Progenitor cell of endocrine pancreas (in vitro differentiated cells): ENCODE measurements around the gene COL7A1. TPM values are rescaled to one million over a fixed set of nuclear protein-coding genes. Genes with fewer than 3 reads are reported as not detected.

Experiments used
- DNase-seq: peaks from one replicate; pipeline ENCODE4 v3.0.0; 2021; ENCODE audit warnings: low spot score; ENCODE audit not compliant: unreplicated experiment
- H3K27ac Mint-ChIP-seq: 2 replicates; pipeline ENCODE4 v1.8.0; 2021; ENCODE audit warnings: mild to moderate bottlenecking, moderate library complexity, mixed read lengths
- H3K27me3 Mint-ChIP-seq: 2 replicates; pipeline ENCODE4 v1.8.0; 2021; ENCODE audit warnings: mixed read lengths
- H3K36me3 Mint-ChIP-seq: 2 replicates; pipeline ENCODE4 v1.8.0; 2022; ENCODE audit warnings: mixed read lengths; ENCODE audit not compliant: insufficient read depth
- H3K4me1 Mint-ChIP-seq: 2 replicates; pipeline ENCODE4 v1.8.0; 2021; ENCODE audit warnings: low read depth, mixed read lengths
- H3K4me3 Mint-ChIP-seq: 2 replicates; pipeline ENCODE4 v1.8.0; 2021; ENCODE audit warnings: low read depth, mild to moderate bottlenecking, moderate library complexity, mixed read lengths
- H3K9me3 Mint-ChIP-seq: 2 replicates; pipeline ENCODE4 v1.8.0; 2021; ENCODE audit warnings: low read depth, mixed read lengths
- total RNA-seq: library from RNA; stranded (reverse); gene quantifications from 2 replicates; pipeline ENCODE4 v1.2.1, GENCODE V29; 2021
- TF ChIP-seq, protein P1 (sequence below): fragments of 200-600 bp; sonication (generic); IDR thresholded peaks from one replicate; pipeline ENCODE4 v1.5.0; 2021; ENCODE audit warnings: antibody characterized with exemption, mild to moderate bottlenecking; ENCODE audit not compliant: unreplicated experiment

COL7A1 gene
- total RNA-seq, 1 donor from 2014 or later: 38.4 TPM

DNA sequence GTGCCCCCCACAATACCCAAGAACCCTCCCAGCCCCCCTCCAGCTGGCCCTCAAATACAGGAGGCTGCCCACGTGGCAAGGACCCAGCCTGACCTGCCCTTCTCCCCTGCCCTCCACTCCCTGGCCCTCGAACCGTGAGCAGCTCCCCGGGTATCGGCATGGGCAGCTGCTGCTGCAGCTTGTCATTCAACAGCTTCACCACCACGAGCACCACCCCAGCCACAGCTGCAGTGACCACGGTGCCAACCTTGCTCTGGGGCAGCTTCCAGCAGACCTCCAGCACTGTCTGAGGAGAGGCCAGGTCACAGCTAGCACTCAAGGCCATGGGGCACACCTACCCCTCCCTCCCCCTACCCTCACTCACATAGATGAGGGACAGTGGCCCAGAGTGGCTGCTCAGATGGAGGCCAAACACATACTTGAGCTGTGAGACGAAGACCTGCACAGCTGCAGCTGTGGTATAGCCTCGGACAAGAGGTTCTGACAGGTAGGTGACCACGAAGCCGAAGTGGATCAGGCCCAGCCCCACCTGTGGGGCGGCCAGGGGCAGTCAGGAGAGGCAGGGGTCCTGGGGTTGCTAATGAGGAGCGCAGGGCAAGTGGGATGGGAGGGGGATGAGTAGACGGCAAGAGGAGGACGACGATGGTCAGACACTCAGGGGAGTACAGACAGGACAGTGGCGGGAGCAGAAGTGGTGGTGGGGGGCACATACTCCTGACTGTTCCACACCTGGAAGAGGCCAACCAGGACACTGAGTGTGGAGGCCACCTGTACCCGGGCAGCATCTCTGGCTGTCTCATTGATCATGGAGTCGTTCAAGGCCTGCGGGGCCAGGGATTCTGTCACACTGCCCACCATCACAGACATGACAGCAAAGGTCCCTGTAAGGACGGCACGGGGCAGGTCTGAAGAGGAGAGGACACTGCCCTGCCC lies 36.7 kb upstream of the COL7A1 start:
- no peak for DNase-seq
- Mint-ChIP-seq H3K27me3 (peaks cover 6% of the 10 kb centered on the region), H3K36me3 (peaks cover 14% of the 10 kb centered on the region), H3K27ac (no peak overlapping the region), H3K4me1 (peaks cover 11% of the 10 kb centered on the region), H3K4me3 (no peak overlapping the region), H3K9me3 (no peaks in the 10 kb centered on the region)
- TF ChIP-seq, protein P1, sequence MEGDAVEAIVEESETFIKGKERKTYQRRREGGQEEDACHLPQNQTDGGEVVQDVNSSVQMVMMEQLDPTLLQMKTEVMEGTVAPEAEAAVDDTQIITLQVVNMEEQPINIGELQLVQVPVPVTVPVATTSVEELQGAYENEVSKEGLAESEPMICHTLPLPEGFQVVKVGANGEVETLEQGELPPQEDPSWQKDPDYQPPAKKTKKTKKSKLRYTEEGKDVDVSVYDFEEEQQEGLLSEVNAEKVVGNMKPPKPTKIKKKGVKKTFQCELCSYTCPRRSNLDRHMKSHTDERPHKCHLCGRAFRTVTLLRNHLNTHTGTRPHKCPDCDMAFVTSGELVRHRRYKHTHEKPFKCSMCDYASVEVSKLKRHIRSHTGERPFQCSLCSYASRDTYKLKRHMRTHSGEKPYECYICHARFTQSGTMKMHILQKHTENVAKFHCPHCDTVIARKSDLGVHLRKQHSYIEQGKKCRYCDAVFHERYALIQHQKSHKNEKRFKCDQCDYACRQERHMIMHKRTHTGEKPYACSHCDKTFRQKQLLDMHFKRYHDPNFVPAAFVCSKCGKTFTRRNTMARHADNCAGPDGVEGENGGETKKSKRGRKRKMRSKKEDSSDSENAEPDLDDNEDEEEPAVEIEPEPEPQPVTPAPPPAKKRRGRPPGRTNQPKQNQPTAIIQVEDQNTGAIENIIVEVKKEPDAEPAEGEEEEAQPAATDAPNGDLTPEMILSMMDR: no peak

DNA sequence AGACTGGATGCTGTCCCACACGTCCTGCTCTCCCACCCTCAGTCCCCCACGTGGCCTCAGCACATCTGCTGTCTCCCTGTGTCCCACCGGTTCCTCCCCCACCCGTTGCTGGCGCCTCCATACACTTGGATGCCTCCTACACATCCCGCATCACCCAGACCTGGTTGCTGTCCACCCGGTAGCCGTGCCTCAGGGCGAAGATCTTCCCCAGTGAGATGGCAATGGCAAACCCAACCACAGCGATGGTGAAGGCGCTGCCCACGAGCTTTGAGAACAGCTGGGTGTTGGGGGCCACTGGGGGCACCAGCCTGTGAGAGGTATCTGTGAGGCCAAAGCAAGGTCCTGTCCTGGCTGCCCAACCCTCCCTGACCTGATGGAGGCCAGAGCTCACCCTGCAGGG lies 35.7 kb upstream of the COL7A1 start:
- TF ChIP-seq, protein P1: no peak
- Mint-ChIP-seq H3K27me3 (peaks cover 6% of the 10 kb centered on the region), H3K4me3 (no peak overlapping the region), H3K4me1 (peaks cover 6% of the 10 kb centered on the region), H3K9me3 (no peaks in the 10 kb centered on the region), H3K27ac (no peak overlapping the region), H3K36me3 (peaks cover 14% of the 10 kb centered on the region)
- DNase-seq: no peak

GRCh38 chr3:48630407-48630806 lies 35.3 kb upstream of the COL7A1 start:
- no peak for DNase-seq
- Mint-ChIP-seq H3K36me3 (peaks cover 14% of the 10 kb centered on the region), H3K27me3 (peaks cover 6% of the 10 kb centered on the region), H3K4me3 (no peak overlapping the region), H3K4me1 (peaks cover 6% of the 10 kb centered on the region), H3K9me3 (no peaks in the 10 kb centered on the region), H3K27ac (no peak overlapping the region)
- TF ChIP-seq, protein P1: no peak

DNA sequence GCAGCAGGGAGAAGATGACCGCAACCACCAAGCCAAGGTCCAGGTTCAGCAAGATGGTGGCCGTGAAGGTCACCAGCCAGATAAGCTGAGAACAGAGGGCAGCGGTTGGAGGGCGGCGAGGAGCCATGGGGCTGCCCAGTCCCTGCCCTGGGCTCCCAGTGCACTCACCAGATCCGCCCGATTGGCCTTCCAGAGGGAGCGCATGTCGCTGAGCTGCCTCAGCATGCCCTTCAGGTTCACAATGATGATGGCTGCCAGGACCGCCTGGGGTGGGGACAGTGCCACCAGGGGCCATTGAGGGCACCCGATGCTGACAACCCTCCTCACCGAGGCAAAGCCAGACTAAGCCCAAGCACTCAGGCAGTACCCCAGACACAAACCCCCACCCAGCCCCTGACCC lies 34.8 kb upstream of the COL7A1 start:
- no peak for DNase-seq
- Mint-ChIP-seq H3K27me3 (peaks cover 6% of the 10 kb centered on the region), H3K36me3 (peaks cover 14% of the 10 kb centered on the region), H3K4me1 (peaks cover 6% of the 10 kb centered on the region), H3K9me3 (no peaks in the 10 kb centered on the region), H3K27ac (no peak overlapping the region), H3K4me3 (no peak overlapping the region)
- TF ChIP-seq, protein P1: no peak

GRCh38 chr3:48628277-48629017 lies 33.3 kb upstream of the COL7A1 start:
- Mint-ChIP-seq H3K27ac (no peak overlapping the region), H3K27me3 (no peaks in the 10 kb centered on the region), H3K9me3 (no peaks in the 10 kb centered on the region), H3K4me1 (peaks cover 6% of the 10 kb centered on the region), H3K4me3 (no peak overlapping the region), H3K36me3 (peaks cover 14% of the 10 kb centered on the region)
- DNase-seq: no peak
- TF ChIP-seq, protein P1: no peak
